ENCODE measurements around the gene SLC22A31.

Gene SLC22A31

DNA sequence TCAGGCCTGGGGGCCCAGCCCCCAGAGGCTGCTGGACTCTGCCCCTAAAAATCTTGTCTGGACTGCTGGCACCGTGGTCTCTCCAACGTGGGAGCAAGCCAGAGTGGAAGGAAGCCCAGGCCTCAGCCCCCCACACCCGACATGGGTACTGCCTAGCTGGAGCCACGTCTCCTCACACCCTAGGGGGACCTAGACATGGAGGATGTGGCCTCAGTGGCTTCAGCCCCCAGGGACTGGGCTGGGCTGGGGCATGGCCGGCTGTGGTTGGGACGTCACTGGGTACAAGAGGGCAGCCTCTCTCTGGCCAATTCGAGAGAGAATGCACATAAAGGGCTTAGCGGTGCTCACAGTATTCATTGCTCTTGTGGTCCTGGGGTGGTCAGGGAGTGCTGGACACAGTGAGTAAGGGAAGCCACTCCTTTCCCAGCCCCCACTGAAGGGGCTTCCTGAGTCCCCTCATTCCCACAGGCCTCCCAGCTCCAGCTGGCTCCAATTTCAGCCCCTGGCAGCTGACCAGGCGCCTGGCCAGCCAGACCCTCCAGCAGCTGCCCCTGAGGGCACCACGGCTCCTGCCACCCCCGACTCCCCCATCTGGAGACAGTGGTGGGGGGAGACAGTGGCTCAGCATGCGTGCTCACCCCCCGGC lies 27.7 kb downstream of the SLC22A31 start:
- no peak overlapping the region for H3K14ac ChIP-seq (ENCODE audit: low read length)
- no peaks in the 10 kb centered on the region for H3K79me2 ChIP-seq (ENCODE audit: control insufficient read depth, insufficient read depth, low read length, poor library complexity)
- H3K9me3 ChIP-seq (ENCODE audit: insufficient read depth, low read depth, low read length), result peaks cover 3% of the 10 kb centered on the region
- H4K12ac ChIP-seq (ENCODE audit: low read depth, low read length), result no peak overlapping the region
- H3K4ac ChIP-seq (ENCODE audit: low read depth, low read length), result no peak overlapping the region
- H3K4me3 ChIP-seq (ENCODE audit: low read depth, low read length), result no peak overlapping the region
- H3K27me3 ChIP-seq (ENCODE audit: insufficient read depth, low read length), result peaks cover 9% of the 10 kb centered on the region
- H2BK120ac ChIP-seq (ENCODE audit: insufficient read depth, low read length, poor library complexity), result no peak overlapping the region
- no peak overlapping the region for H4K8ac ChIP-seq (ENCODE audit: low read depth, low read length)
- DNase-seq, result no peak
- no peaks in the 10 kb centered on the region for H3K36me3 ChIP-seq (ENCODE audit: control insufficient read depth in 1 of 2, insufficient read depth in 2 of 2, low read length in 2 of 2)
- H3K79me1 ChIP-seq (ENCODE audit: low read length), result no peaks in the 10 kb centered on the region
- H3K27ac ChIP-seq (ENCODE audit: low read depth, low read length), result no peak overlapping the region
- H3K9ac ChIP-seq (ENCODE audit: low read length), result no peak overlapping the region
- H2BK12ac ChIP-seq (ENCODE audit: low read length), result no peak overlapping the region
- no CpG with 5 or more reads among the region's 13 CpGs for WGBS (ENCODE audit: extremely low coverage, insufficient coverage, insufficient read length)
- H3K18ac ChIP-seq (ENCODE audit: low read length), result no peak overlapping the region
- no peak overlapping the region for H2BK5ac ChIP-seq (ENCODE audit: low read depth, low read length, poor library complexity)
- H4K91ac ChIP-seq (ENCODE audit: low read depth, low read length), result no peak overlapping the region
- no peak overlapping the region for H2AFZ ChIP-seq (ENCODE audit: insufficient read depth, low read length, poor library complexity)
- no peak overlapping the region for H3K4me2 ChIP-seq (ENCODE audit: low read length)
- peaks cover 2 to 8% of the 10 kb centered on the region in 2 experiments for H3K4me1 ChIP-seq (ENCODE audit: control insufficient read depth in 1 of 2, insufficient read depth in 2 of 2, low read length in 2 of 2)
- no peak overlapping the region for H3K23ac ChIP-seq (ENCODE audit: low read length)
- H2AK5ac ChIP-seq (ENCODE audit: low read length), result no peak overlapping the region

DNA sequence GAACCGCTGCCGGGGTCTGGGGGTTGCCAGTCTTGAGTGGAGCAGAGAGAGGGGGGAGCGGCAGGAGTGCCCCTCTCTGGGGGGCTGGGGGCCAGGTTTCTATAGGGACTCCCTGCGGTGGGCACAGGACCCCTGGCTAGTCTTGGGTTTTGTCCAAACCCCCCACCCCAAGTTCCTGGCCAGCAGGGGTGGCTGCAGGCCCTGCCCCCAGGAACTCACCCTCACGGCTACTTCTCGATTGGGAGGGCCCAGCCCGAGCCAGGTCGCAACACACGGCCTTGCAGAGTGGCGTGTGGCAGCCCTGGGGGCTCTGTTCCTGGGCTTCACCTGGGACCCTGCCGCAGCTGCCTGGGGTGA lies 28.2 kb downstream of the SLC22A31 start:
- no peak for DNase-seq
- no peak overlapping the region for H2BK5ac ChIP-seq (ENCODE audit: low read depth, low read length, poor library complexity)
- peaks cover 5% of the 10 kb centered on the region for H3K9me3 ChIP-seq (ENCODE audit: insufficient read depth, low read depth, low read length)
- no peak overlapping the region for H4K12ac ChIP-seq (ENCODE audit: low read depth, low read length)
- no CpG with 5 or more reads among the region's 11 CpGs for WGBS (ENCODE audit: extremely low coverage, insufficient coverage, insufficient read length)
- H3K14ac ChIP-seq (ENCODE audit: low read length), result no peak overlapping the region
- H3K18ac ChIP-seq (ENCODE audit: low read length), result no peak overlapping the region
- no peak overlapping the region for H3K9ac ChIP-seq (ENCODE audit: low read length)
- no peak overlapping the region for H2AK5ac ChIP-seq (ENCODE audit: low read length)
- peaks cover 2% of the 10 kb centered on the region for H3K79me1 ChIP-seq (ENCODE audit: low read length)
- peaks cover 4 to 10% of the 10 kb centered on the region in 2 experiments for H3K4me1 ChIP-seq (ENCODE audit: control insufficient read depth in 1 of 2, insufficient read depth in 2 of 2, low read length in 2 of 2)
- H2AFZ ChIP-seq (ENCODE audit: insufficient read depth, low read length, poor library complexity), result no peak overlapping the region
- H3K27ac ChIP-seq (ENCODE audit: low read depth, low read length), result no peak overlapping the region
- no peaks in the 10 kb centered on the region for H3K36me3 ChIP-seq (ENCODE audit: control insufficient read depth in 1 of 2, insufficient read depth in 2 of 2, low read length in 2 of 2)
- no peak overlapping the region for H3K4me2 ChIP-seq (ENCODE audit: low read length)
- no peak overlapping the region for H4K8ac ChIP-seq (ENCODE audit: low read depth, low read length)
- H3K27me3 ChIP-seq (ENCODE audit: insufficient read depth, low read length), result peaks cover 9% of the 10 kb centered on the region
- H2BK12ac ChIP-seq (ENCODE audit: low read length), result no peak overlapping the region
- H3K79me2 ChIP-seq (ENCODE audit: control insufficient read depth, insufficient read depth, low read length, poor library complexity), result no peaks in the 10 kb centered on the region
- H3K4ac ChIP-seq (ENCODE audit: low read depth, low read length), result no peak overlapping the region
- H2BK120ac ChIP-seq (ENCODE audit: insufficient read depth, low read length, poor library complexity), result no peak overlapping the region
- no peak overlapping the region for H3K4me3 ChIP-seq (ENCODE audit: low read depth, low read length)
- no peak overlapping the region for H3K23ac ChIP-seq (ENCODE audit: low read length)
- H4K91ac ChIP-seq (ENCODE audit: low read depth, low read length), result no peak overlapping the region

DNA sequence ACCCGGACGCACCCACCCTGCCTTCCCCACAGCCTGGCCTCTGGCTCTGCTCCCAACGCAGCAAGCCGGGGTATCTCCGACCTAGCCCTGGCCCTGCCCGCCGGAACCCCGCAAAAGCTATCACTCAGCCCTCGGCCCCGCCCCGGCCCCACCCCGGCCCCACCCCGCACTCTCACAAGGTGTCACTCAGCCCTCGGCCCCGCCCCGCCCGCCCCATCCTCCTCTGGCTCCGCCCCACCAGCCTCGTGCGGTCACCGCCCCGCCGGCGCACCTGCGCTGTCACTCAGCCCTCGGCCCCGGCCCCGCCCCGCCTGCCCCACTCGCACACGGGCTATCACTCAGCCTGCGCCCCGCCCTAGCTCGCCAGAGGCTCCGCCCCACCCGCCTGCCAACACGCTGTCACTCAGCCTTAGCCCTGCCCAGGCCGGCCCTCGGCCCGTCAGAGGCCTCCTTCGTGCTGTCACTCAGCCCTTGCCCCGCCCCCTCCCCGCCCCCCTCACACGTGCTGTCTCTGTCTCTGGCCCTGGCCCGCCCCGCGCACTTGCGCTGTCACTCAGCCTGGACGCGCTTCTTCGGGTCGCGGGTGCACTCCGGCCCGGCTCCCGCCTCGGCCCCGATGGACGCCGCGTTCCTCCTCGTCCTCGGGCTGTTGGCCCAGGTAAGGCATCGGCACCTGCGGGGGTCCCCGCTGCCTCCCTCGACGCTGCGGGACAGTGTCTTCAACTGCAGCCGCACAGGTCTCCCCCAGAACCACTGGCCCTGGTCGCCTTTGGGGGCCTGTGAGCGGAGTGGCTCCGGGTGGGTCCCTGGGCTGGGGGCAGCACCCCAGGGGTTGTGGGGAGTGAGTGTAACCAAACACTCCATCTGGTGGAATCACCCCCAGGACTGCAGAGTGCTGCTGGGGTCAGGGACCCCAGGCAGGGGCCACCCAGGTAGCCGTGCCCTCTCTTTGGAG lies 28.8 kb downstream of the SLC22A31 start, which contains the start of gene CDH15:
Gene CDH15 (plus strand): TSS at position 533 of the 955 bp plus-strand sequence. CDS start 84 bp downstream, at position 617.
- no CpG with 5 or more reads among the region's 74 CpGs for WGBS (ENCODE audit: extremely low coverage, insufficient coverage, insufficient read length)

DNA sequence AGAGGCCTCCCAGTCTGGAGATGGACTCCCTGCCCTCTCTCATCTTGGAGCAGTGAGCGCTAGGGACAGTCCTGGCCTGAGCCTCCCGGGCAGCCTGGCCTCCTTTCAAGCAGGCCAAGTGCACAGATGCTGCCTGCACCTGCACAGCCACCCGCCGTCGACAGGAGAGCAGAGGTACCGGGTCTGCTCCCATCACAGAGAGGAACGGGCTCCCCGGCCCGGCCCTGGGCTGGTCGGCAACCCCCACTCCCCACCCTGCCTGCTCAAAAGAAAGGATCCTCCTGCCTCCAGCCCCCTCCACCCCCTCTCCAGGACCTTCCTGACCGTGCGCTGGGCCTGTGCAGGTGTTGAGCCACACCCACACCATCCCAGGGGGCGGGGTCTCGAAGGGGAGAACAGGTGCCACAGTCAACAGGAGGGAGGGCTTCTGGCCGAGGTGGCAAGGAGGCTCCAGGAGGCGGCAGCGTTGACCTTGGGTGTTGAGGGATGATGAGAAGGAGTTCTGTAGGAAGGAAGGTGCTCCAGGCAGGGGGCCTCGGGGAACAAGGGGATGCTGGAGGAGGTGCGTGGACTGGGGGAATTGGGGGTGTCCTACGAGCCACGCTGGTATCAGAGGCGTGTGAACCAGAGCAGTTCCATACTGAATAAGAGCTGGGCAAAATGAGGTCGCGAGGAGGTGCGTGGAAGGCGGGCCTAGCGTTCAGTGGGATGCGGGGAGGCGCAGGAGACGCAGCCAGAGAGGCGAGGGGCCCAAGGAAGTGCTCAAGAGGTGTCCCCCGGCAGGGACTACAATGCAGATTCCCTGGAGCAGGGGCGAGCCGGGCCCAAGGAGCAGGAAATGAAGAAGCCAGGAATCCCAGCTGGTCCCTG lies 29.8 kb downstream of the SLC22A31 start:
- H2AFZ ChIP-seq (ENCODE audit: insufficient read depth, low read length, poor library complexity), result peak overlapping the region; percentile 23
- no peak overlapping the region for H2BK5ac ChIP-seq (ENCODE audit: low read depth, low read length, poor library complexity)
- no peak overlapping the region for H3K27ac ChIP-seq (ENCODE audit: low read depth, low read length)
- DNase-seq, result no peak
- H3K9me3 ChIP-seq (ENCODE audit: insufficient read depth, low read depth, low read length), result peaks cover 5% of the 10 kb centered on the region
- H3K27me3 ChIP-seq (ENCODE audit: insufficient read depth, low read length), result peaks cover 9% of the 10 kb centered on the region
- H2AK5ac ChIP-seq (ENCODE audit: low read length), result no peak overlapping the region
- no peak overlapping the region for H2BK12ac ChIP-seq (ENCODE audit: low read length)
- H3K4ac ChIP-seq (ENCODE audit: low read depth, low read length), result no peak overlapping the region
- peaks cover 6 to 12% of the 10 kb centered on the region in 2 experiments for H3K4me1 ChIP-seq (ENCODE audit: control insufficient read depth in 1 of 2, insufficient read depth in 2 of 2, low read length in 2 of 2)
- no peak overlapping the region for H3K14ac ChIP-seq (ENCODE audit: low read length)
- H3K9ac ChIP-seq (ENCODE audit: low read length), result no peak overlapping the region
- no peaks in the 10 kb centered on the region for H3K79me2 ChIP-seq (ENCODE audit: control insufficient read depth, insufficient read depth, low read length, poor library complexity)
- no peak overlapping the region for H4K8ac ChIP-seq (ENCODE audit: low read depth, low read length)
- no peak overlapping the region for H2BK120ac ChIP-seq (ENCODE audit: insufficient read depth, low read length, poor library complexity)
- no CpG with 5 or more reads among the region's 34 CpGs for WGBS (ENCODE audit: extremely low coverage, insufficient coverage, insufficient read length)
- H3K18ac ChIP-seq (ENCODE audit: low read length), result no peak overlapping the region
- no peak overlapping the region for H4K12ac ChIP-seq (ENCODE audit: low read depth, low read length)
- H4K91ac ChIP-seq (ENCODE audit: low read depth, low read length), result no peak overlapping the region
- H3K4me3 ChIP-seq (ENCODE audit: low read depth, low read length), result no peak overlapping the region
- peak overlapping the region; percentile 32 for H3K4me2 ChIP-seq (ENCODE audit: low read length)
- H3K79me1 ChIP-seq (ENCODE audit: low read length), result peaks cover 3% of the 10 kb centered on the region
- H3K23ac ChIP-seq (ENCODE audit: low read length), result no peak overlapping the region
- H3K36me3 ChIP-seq (ENCODE audit: control insufficient read depth in 1 of 2, insufficient read depth in 2 of 2, low read length in 2 of 2), result no peaks in the 10 kb centered on the region

More for the DNA sequence above, 28.8 kb downstream of the SLC22A31 start, which contains the start of gene CDH15:
- Histone ChIP-seq H3K27me3 (ENCODE audit: insufficient read depth, low read length) (peaks cover 9% of the 10 kb centered on the region), H2AK5ac (ENCODE audit: low read length) (no peak within 1 kb of the TSS), H3K9me3 (ENCODE audit: insufficient read depth, low read depth, low read length) (peaks cover 5% of the 10 kb centered on the region), H4K12ac (ENCODE audit: low read depth, low read length) (no peak within 1 kb of the TSS), H2BK5ac (ENCODE audit: low read depth, low read length, poor library complexity) (no peak within 1 kb of the TSS), H3K9ac (ENCODE audit: low read length) (no peak within 1 kb of the TSS), H3K4me1 (ENCODE audit: control insufficient read depth in 1 of 2, insufficient read depth in 2 of 2, low read length in 2 of 2) (peaks cover 6 to 12% of the 10 kb centered on the region in 2 experiments), H2AFZ (ENCODE audit: insufficient read depth, low read length, poor library complexity) (peak within 1 kb of the TSS; percentile 23), H3K79me1 (ENCODE audit: low read length) (peaks cover 3% of the 10 kb centered on the region), H4K91ac (ENCODE audit: low read depth, low read length) (no peak within 1 kb of the TSS), H3K23ac (ENCODE audit: low read length) (no peak within 1 kb of the TSS), H3K4ac (ENCODE audit: low read depth, low read length) (no peak within 1 kb of the TSS), H3K4me3 (ENCODE audit: low read depth, low read length) (no peak within 1 kb of the TSS), H3K18ac (ENCODE audit: low read length) (no peak within 1 kb of the TSS), H3K4me2 (ENCODE audit: low read length) (peak within 1 kb of the TSS; percentile 46), H2BK12ac (ENCODE audit: low read length) (no peak within 1 kb of the TSS), H3K36me3 (ENCODE audit: control insufficient read depth in 1 of 2, insufficient read depth in 2 of 2, low read length in 2 of 2) (no peaks in the 10 kb centered on the region), H3K14ac (ENCODE audit: low read length) (no peak within 1 kb of the TSS), H2BK120ac (ENCODE audit: insufficient read depth, low read length, poor library complexity) (no peak within 1 kb of the TSS), H4K8ac (ENCODE audit: low read depth, low read length) (no peak within 1 kb of the TSS), H3K79me2 (ENCODE audit: control insufficient read depth, insufficient read depth, low read length, poor library complexity) (no peaks in the 10 kb centered on the region), H3K27ac (ENCODE audit: low read depth, low read length) (no peak within 1 kb of the TSS)
- DNase-seq, result peak; percentile 72 to 79

All from trophoblast cell (in vitro differentiated cells and primary cell).